ENCODE results near the gene P2RX3.

Gene P2RX3

GRCh38 chr11:57310091-57310490 is 28.1 kb upstream of the P2RX3 start:
- no peak for DNase-seq

- DNase-seq, result no peak
These were observed 27.5 kb upstream of the P2RX3 start for GRCh38 chr11:57310630-57311086.

- DNase-seq, result peak; percentile 88
These were observed 26.8 kb upstream of the P2RX3 start for GRCh38 chr11:57311109-57311936.

- no peak for DNase-seq
These were observed 25.6 kb upstream of the P2RX3 start for GRCh38 chr11:57312511-57313021.

- DNase-seq, result no peak
These were observed 24.9 kb upstream of the P2RX3 start for GRCh38 chr11:57313071-57313787.

- no peak for DNase-seq
These were observed 24.4 kb upstream of the P2RX3 start for GRCh38 chr11:57313788-57314135.

- DNase-seq, result no peak
These were observed 23.8 kb upstream of the P2RX3 start for GRCh38 chr11:57314221-57314973.

GRCh38 chr11:57315491-57315890 is 22.7 kb upstream of the P2RX3 start:
- DNase-seq, result no peak

GRCh38 chr11:57316017-57316416 is 22.1 kb upstream of the P2RX3 start:
- DNase-seq, result no peak

- DNase-seq, result no peak
These were observed 20.0 kb upstream of the P2RX3 start for GRCh38 chr11:57318178-57318577.

GRCh38 chr11:57320067-57320718 is 18.0 kb upstream of the P2RX3 start:
- no peak for DNase-seq

GRCh38 chr11:57320719-57321387 is 17.3 kb upstream of the P2RX3 start:
- no peak for DNase-seq

GRCh38 chr11:57321388-57322255 is 16.5 kb upstream of the P2RX3 start:
- no peak for DNase-seq

GRCh38 chr11:57322256-57323166 is 15.6 kb upstream of the P2RX3 start:
- DNase-seq, result peak; percentile 91

- no peak for DNase-seq
These were observed 14.8 kb upstream of the P2RX3 start for GRCh38 chr11:57323167-57323854.

GRCh38 chr11:57323855-57324153 is 14.3 kb upstream of the P2RX3 start:
- no peak for DNase-seq

- peak; percentile 86 for DNase-seq
These were observed 13.8 kb upstream of the P2RX3 start for GRCh38 chr11:57324154-57324885.

- peak; percentile 96 for DNase-seq
These were observed 13.0 kb upstream of the P2RX3 start, which contains the start of gene TNKS1BP1 for GRCh38 chr11:57324886-57325734. Gene TNKS1BP1 (minus strand): TSS chr11:57324952. CDS start chr11:57321885, 3,067 bp downstream.

Measured in right forelimb (tissue), 1 donor.